Measurements from ENCODE around the gene NFATC2IP.

DNA sequence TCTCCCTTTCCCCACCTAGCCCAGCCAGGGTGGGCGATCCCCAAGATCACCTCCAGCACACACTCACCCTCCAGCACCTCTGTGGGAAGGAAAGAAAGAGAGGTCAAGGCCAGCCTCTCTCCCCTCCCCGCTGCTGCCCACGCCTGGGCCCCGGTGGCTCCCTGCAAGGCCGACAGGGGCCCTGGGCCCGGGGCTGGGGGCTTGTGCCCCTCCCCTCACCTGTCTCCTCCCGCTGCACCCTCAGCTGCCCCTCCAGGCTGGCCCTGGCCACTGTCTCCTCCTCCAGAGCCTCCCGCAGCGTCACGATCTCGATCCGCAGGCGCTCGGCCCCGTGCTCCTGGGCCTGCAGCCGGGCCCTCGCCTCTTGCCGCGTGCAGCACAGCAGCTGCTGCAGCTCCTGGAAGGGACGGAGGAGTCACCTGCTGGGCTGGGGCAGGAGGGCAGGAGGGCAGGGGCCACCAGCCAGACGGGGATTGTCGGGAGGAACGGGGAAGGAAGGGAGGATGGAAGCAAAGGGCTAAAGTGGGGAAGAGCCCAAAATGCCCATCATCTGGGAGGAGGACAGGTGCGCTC is 44.9 kb upstream of the NFATC2IP start:
- TF ChIP-seq, protein P1, sequence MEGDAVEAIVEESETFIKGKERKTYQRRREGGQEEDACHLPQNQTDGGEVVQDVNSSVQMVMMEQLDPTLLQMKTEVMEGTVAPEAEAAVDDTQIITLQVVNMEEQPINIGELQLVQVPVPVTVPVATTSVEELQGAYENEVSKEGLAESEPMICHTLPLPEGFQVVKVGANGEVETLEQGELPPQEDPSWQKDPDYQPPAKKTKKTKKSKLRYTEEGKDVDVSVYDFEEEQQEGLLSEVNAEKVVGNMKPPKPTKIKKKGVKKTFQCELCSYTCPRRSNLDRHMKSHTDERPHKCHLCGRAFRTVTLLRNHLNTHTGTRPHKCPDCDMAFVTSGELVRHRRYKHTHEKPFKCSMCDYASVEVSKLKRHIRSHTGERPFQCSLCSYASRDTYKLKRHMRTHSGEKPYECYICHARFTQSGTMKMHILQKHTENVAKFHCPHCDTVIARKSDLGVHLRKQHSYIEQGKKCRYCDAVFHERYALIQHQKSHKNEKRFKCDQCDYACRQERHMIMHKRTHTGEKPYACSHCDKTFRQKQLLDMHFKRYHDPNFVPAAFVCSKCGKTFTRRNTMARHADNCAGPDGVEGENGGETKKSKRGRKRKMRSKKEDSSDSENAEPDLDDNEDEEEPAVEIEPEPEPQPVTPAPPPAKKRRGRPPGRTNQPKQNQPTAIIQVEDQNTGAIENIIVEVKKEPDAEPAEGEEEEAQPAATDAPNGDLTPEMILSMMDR (IDR thresholded peaks at IDR 0.05), result no peak
- no peak for TF ChIP-seq POLR2A (IDR thresholded peaks at IDR 0.05)
